ENCODE measurements around the gene STAG1. TPM values are rescaled to one million over a fixed set of nuclear protein-coding genes. Genes with fewer than 3 reads are reported as not detected.
"Not testable (repeated sequence)": the region's sequence is repeated elsewhere in the genome, so short reads cannot be mapped to it uniquely, and the experiment has no call there.

STAG1 gene
- 38.6 and 48.0 TPM in 2 replicates for total RNA-seq
- 23.2 and 24.6 TPM in 2 replicates for polyA plus RNA-seq
- polyA plus RNA-seq (2012), result 15.1 and 17.6 TPM in 2 replicates
- 8.1 and 8.7 TPM in 2 replicates for polyA minus RNA-seq (ENCODE audit: low replicate concordance)

- Histone ChIP-seq H3K4me1 (ENCODE audit: control insufficient read depth, extremely low read depth, insufficient read depth, low read length) (peaks cover 10% of the 10 kb centered on the region), H3K27me3 (ENCODE audit: control insufficient read depth, insufficient read depth, low read length) (no peaks in the 10 kb centered on the region), H3K9ac (ENCODE audit: insufficient read depth, low read length) (peak within 1 kb of the TSS; percentile 93), H3K27ac (ENCODE audit: insufficient read depth, low read length) (peak within 1 kb of the TSS; percentile 94), H2AFZ (ENCODE audit: low read length) (peak within 1 kb of the TSS; percentile 94), H4K20me1 (ENCODE audit: control insufficient read depth, extremely low read depth, insufficient read depth, low read length) (no peaks in the 10 kb centered on the region), H3K4me2 (ENCODE audit: extremely low read depth, insufficient read depth, low read length) (peak within 1 kb of the TSS; percentile 96), H3K79me2 (ENCODE audit: control insufficient read depth, insufficient read depth, low read length) (peaks cover 36% of the 10 kb centered on the region), H3K4me3 (replicated peaks in 1 of 4; ENCODE audit: control extremely low read depth in 1 of 4, insufficient read depth in 1 of 4, low read depth in 3 of 4, low read length in 4 of 4) (peak within 1 kb of the TSS; percentile 71 to 84 (median 78)), H3K36me3 (ENCODE audit: control insufficient read depth, insufficient read depth, low read length) (no peaks in the 10 kb centered on the region), H3K9me3 (ENCODE audit: control insufficient read depth, insufficient read depth, low read depth, low read length) (no peaks in the 10 kb centered on the region)
- no peak for DNase-seq (ENCODE audit: low read depth in 2 of 2)
- TF ChIP-seq CTCF (conservative IDR thresholded peaks at IDR 0.05 in 1 of 2, IDR thresholded peaks at IDR 0.05 in 1 of 2; ENCODE audit: low read depth in 1 of 2, low read length in 2 of 2), result peak; percentile 81 to 88
- TF ChIP-seq EZH2 (IDR thresholded peaks at IDR 0.05; ENCODE audit: low read length, missing control alignments), result no peak
Measured at GRCh38 chr3:136752172-136752421, at the start of gene STAG1. Gene STAG1, minus strand, starts transcription at chr3:136752378. Its CDS starts 121,480 bp downstream, at chr3:136630898.

- H3K79me2 ChIP-seq (ENCODE audit: control insufficient read depth, insufficient read depth, low read length); H3K4me1 ChIP-seq (ENCODE audit: control insufficient read depth, extremely low read depth, insufficient read depth, low read length); H4K20me1 ChIP-seq (ENCODE audit: control insufficient read depth, extremely low read depth, insufficient read depth, low read length); H3K27ac ChIP-seq (ENCODE audit: insufficient read depth, low read length); H3K9me3 ChIP-seq (ENCODE audit: control insufficient read depth, insufficient read depth, low read depth, low read length); H3K36me3 ChIP-seq (ENCODE audit: control insufficient read depth, insufficient read depth, low read length); H3K27me3 ChIP-seq (ENCODE audit: control insufficient read depth, insufficient read depth, low read length); H3K4me2 ChIP-seq (ENCODE audit: extremely low read depth, insufficient read depth, low read length); H3K4me3 ChIP-seq (replicated peaks in 1 of 4; ENCODE audit: control extremely low read depth in 1 of 4, insufficient read depth in 1 of 4, low read depth in 3 of 4, low read length in 4 of 4); H3K9ac ChIP-seq (ENCODE audit: insufficient read depth, low read length); H2AFZ ChIP-seq (ENCODE audit: low read length): not testable (repeated sequence)
- DNase-seq (ENCODE audit: low read depth in 2 of 2), result peak in 1 of 2 donors; percentile 12
Measured at GRCh38 chr3:136801146-136801545, 49.0 kb upstream of the STAG1 start.

GRCh38 chr3:136792556-136793330, 40.6 kb upstream of the STAG1 start:
- no peak for TF ChIP-seq EZH2 (IDR thresholded peaks at IDR 0.05; ENCODE audit: low read length, missing control alignments)
- TF ChIP-seq CTCF (conservative IDR thresholded peaks at IDR 0.05 in 1 of 2, IDR thresholded peaks at IDR 0.05 in 1 of 2; ENCODE audit: low read depth in 1 of 2, low read length in 2 of 2), result no peak

More at GRCh38 chr3:136792556-136793330, 40.6 kb upstream of the STAG1 start:
- Histone ChIP-seq H3K9ac (ENCODE audit: insufficient read depth, low read length) (no peak overlapping the region), H3K4me1 (ENCODE audit: control insufficient read depth, extremely low read depth, insufficient read depth, low read length) (peaks cover 6% of the 10 kb centered on the region), H3K9me3 (ENCODE audit: control insufficient read depth, insufficient read depth, low read depth, low read length) (no peaks in the 10 kb centered on the region), H2AFZ (ENCODE audit: low read length) (no peak overlapping the region), H3K27me3 (ENCODE audit: control insufficient read depth, insufficient read depth, low read length) (no peaks in the 10 kb centered on the region), H3K79me2 (ENCODE audit: control insufficient read depth, insufficient read depth, low read length) (no peaks in the 10 kb centered on the region), H3K36me3 (ENCODE audit: control insufficient read depth, insufficient read depth, low read length) (no peaks in the 10 kb centered on the region), H4K20me1 (ENCODE audit: control insufficient read depth, extremely low read depth, insufficient read depth, low read length) (no peaks in the 10 kb centered on the region), H3K27ac (ENCODE audit: insufficient read depth, low read length) (no peak overlapping the region), H3K4me3 (replicated peaks in 1 of 4; ENCODE audit: control extremely low read depth in 1 of 4, insufficient read depth in 1 of 4, low read depth in 3 of 4, low read length in 4 of 4) (no peak overlapping the region), H3K4me2 (ENCODE audit: extremely low read depth, insufficient read depth, low read length) (no peak overlapping the region)
- no peak for DNase-seq (ENCODE audit: low read depth in 2 of 2)

All from fibroblast of lung (primary cell).